GM18870 (cell line): ENCODE measurements around the gene GULP1.
A peak's percentile ranks its signal among the peaks of the same experiment; 100 is the strongest.

Experiments used
- ATAC-seq: cut with Tn5 transposase; IDR thresholded peaks from one replicate; pipeline ENCODE4 v1.9.1; 2021; ENCODE audit warnings: moderate library complexity; ENCODE audit not compliant: unreplicated experiment

GULP1 gene

DNA sequence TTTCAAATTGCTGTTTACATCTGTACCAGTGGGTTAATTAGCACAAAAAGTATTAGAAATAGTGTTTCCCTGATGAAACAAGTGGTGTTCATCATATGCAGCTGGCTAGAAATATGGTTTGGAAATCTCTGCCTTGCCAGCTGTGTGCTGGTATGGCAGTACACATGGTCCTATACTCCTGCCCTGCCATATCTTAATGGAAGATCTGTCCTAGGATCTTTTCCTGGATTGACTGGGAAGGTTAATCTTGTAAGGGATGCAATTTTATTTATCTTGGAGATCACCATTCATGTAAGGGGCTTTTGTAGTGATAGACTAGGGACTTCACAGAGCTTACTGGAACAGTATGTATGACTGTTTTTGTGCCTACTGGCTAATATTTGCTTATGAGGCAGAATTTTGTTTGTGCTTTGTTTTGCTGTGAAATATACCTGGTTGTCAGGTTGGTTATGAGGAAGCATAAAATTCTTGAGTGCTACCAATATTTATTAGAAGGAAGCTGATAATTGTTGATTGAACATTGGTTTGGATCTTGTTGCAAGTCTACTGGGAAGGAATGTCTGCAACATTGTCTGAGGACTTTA is 73.5 kb downstream of the GULP1 start:
- no peak for ATAC-seq

DNA sequence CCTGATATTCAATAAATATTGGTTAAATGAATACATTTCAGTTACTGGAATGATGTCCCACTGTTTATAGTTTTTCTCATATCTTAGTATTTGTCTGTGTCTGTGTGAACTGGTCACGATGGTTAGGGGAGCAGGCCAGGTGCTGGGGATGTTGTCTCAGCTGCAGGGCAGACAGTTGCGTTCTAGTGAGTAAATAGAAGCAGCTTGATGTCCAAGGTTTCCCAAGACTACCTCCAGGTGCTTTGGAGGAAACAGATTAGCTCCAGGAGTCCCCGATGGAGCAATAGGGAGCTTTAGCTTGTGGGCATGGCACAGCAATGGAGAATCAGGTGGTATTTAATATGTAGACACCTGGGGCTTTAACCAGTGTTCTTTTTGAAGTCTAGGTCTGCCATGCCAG is 75.5 kb downstream of the GULP1 start:
- no peak for ATAC-seq

DNA sequence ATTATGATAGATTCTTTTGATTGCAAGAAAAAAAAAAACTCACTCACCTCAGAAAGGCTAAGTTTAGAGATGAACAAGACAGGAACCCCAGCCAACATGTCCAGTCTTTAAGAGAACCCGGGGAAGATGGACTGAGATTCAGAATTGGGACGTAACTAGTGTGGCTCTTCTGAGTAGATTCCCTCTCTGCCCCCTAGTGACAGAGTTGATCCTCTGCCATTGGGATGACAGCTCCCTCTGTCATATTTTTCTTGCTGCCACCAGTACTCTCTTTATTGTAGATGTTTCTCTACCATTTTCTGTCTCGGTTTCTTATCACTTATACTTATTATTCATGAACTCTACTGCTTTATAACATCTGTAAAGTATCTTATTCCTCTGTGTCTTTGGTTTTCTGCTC is 77.7 kb downstream of the GULP1 start:
- peak; percentile 91 for ATAC-seq

DNA sequence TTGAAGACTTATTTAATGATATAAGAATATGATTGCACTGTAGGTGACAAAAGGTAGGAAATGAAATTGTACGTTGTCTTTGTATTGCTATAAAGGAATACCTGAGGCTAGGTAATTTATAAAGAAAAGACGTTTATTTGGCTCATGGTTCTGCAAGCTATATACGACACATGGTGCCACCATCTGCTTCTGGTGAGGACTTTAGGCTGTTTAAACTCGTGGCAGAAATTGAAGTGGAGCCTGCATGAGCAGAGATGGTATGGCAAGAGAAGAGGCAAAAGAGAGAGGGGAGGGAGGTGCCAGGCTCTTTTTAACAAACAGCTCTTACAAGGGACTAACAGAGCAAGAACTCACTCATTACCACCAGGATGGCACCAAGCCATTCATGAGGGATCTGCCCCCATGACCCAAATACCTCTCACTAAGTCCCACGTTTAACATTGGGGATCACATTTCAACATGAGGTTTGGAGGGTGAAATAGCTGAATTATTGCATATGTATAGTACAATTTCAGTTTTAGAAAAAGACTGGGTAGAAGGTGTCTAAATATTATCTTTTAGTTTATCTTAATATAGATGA is 86.8 kb downstream of the GULP1 start:
- ATAC-seq: no peak

DNA sequence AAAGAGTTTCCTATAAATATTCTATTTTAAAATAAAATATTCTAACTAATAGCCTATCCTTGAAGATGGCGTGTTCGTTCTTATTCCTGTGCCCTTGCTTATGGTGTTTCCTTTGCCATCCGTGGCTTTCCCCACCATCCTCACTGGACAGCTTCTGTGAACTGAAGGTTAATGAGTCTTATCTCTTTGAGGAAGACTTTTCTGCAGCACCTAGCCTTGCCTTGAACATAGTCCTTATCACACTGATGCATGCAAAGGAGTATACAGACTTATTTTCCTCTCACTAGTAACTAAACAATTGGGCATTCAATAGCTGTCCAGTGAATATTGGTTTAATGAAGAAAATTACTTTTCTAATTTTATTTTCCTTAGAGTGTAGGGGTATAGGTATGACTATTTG is 88.1 kb downstream of the GULP1 start:
- ATAC-seq: no peak

DNA sequence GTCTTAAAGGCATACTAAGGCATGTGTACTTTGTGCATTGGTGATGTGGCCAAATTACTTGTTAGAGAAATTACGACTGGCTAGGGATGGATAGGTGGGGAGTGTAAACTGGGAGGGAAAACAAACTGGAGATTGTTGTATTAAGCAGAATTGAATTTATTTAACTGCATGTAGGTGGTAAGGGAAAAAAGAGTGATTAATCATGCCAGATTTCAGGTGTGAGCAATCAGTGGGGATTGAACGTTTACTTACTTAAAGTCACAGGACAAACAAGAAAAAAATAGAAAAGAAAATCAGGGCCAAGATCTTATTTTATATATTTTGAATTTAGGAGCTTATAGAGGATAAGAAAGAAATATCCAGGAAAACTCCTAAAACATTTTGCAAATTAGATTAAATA is 88.6 kb downstream of the GULP1 start:
- no peak for ATAC-seq

DNA sequence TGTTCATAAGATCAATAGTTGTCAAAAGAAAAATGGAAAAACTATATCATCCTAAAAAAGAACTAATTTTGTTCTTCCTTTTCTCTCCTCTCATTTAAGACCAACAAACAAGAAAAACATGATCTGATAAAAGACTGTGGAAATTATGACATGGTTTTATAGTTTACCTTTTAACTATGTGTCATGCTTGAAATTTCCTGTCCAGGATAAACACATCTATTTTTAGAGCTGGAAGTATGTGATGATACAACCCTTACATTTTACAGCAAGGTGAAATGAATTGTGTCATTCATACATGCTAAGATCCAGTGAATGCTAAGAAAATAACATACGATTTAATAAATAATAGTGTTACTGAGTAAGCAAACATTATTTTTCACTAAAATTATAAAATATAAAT is 89.9 kb downstream of the GULP1 start:
- no peak for ATAC-seq

DNA sequence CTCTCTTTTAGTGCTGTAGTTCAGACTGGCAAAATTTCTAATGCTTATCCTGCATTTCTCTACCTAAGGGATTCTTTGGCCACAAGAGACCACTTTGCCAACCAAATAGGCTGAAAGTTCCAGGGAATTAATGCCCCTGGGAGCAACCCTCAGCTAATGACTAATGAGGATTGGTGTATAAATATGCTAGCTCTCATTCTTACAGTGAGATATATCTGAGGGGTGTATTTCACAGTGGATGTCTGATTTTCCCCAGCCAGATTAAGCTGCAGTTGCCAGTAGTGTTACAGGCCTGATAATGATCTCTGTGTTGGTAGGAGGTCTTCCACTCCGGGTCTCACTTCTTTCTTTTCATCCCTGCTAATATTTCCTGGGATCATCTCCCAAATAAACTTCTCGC is 90.4 kb downstream of the GULP1 start:
- no peak for ATAC-seq

DNA sequence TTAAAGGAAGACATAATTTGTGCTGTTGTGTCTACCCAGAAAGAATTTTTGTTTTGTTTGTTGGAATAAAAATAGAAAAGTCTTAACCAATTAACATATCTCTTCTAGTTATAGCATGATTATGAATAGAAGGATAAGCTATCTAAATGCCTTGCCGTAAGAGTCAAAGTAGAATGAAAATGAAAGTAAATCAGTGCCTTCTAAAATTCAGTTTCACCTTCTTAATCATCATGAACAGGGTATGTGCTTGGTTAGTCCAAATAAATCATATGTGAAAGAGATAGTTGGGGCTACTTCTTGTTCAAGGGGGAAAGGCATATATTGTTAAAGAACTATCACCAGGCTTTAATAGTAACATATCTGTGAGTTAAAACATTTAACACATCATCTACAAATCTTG is 91.5 kb downstream of the GULP1 start:
- ATAC-seq: no peak

DNA sequence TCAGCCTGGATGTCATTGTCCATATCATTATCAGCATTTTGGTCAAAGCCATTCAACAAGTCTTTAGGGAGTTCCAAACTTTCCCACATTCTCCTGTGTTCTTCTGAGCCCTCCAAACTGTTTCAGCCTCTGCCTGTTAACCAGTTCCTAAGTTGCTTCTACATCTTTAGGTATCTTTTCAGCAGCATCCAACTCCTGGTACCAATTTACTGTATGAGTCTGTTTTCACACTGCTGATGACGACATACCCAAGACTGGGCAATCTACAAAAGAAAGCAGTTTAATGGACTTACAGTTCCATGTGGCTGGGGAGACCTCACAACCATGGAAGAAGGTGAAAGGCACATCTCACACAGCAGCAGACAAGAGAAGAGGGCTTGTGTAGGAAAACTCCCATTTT is 94.2 kb downstream of the GULP1 start:
- no peak for ATAC-seq

DNA sequence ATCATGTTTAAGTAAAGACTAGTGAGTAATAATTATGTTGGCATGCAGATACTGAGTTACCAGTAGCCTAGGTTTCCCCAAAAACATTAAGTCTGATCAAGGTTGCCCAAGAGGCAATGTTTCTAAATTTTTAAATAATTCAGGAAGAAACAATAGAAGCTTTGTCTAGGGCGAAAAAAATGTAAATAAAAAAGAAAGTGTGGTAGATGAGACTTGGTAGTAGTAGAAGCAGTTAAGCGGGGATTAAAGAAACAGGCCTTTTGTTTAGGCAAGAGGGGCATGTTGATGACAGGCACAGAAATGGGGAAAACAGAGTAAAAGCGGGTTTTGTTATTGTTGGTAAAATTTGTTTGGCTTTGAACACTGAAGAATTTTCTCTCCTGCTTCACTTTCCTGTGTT is 97.2 kb downstream of the GULP1 start:
- ATAC-seq: no peak

DNA sequence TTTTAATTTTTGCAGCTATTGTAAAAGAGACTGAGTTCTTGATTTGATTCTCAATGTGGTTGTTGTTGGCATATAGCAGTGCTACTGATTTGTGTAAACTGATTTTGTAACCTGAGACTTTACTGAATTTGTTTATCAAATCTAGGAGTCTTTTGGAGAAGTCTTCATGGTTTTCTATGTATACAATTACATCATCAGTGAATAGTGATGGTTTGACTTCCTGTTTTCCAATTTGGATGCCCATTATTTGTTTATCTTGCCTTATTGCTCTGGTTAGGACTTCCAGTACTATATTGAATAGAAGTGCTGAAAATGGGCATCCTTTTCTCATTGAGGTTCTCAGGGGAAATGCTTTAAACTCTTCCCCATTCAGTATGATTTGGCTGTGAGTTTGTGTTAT is 99.7 kb downstream of the GULP1 start:
- no peak for ATAC-seq

DNA sequence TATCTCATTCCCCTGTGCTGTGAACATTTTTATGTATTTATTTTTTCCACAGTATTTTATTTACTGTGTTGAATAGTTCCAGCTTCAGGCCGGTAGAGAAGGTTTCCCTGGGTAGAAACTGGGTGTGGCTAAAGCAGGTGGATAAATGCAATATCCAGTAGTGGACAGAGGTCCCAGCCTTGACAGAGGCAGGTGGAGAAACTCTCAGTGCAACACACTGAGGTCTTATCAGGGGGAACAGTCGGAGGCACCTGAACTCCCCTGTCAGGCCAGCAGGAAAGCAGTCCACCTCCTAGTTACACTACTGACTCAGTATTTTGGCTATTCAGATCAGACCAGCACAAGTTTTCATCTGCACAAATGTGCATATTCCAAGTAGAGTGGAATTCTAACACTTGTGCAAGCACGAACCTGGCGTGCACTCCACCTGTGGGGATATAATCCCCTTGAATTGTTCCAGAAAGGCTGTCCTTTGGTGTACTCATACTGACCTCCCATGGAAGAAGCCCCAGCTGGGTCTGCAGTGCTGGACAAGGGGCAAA is 103.3 kb downstream of the GULP1 start:
- ATAC-seq: no peak

DNA sequence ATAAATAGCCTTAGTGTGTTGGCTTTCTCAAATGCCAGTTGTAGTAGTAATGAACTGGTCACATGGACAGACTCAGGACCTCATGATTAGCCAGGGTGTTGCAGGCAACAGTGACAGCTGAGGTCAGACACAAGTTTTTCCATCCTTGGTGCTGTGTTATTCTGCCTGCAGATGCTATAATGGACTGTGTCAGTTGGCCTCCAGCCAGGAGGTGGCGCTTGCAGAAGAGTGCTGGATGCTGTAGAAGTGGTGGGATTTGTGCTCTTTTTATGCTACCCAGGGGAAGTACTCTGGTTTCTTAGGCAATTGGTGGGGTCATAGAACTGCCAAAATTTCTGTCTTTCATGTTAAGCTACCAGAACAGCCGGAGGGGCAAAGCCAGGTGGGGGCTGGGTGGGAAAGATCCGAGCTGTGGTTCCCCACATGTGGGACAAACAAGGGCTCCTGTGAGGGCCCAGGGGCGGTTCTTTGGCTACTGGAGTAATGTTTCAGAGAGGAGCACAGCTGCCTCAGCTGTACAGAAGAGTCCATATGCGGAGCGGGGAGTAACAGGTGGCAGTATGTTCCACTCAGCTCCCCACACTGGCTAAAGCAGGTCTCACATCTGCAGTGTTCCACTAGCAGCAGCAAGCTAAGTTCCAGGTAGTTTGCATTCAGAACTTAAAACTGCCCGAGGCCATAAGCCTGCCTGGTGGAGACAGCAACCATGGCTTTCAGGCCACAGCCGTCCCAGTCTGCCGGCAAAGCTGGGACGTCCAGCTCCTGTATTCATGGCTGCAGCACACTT is 104.4 kb downstream of the GULP1 start:
- no peak for ATAC-seq

DNA sequence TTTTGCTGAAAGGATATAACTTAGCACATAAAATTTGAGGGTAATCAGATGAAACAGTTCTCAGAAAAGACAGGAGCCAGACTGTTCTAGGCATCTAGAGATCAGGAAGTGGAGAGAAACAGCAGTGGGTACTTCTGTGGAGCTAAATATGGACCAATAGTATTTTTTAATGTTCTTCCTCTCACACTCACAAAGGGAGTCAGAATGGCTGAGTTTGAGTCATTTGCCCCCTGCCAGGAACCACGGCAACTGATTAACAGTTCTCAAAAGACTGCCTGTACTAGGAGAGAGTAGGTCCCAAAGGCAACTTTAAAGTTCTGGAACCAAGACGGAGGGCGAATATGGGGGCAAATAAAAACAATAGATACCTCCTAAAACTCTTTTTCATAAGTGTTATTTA is 107.5 kb downstream of the GULP1 start:
- no peak for ATAC-seq

DNA sequence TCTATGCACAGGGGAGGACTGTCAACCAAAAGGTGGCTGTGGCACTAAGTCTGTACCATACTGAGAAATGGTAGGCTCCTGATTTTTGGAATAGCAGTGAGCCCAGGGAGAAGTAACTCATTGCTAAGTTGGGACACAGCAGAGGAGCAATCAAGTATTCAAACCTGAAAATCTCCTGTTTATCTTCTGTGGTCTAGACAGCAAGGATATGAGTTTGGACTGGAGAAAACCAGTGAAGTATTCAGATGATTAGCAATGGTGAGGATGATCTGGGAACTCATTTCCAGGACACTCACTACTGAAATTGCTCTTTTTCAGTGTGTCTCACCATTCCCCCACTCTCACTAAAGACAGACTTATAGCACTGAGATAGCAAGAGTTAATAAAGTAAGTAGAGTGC is 112.0 kb downstream of the GULP1 start:
- no peak for ATAC-seq

DNA sequence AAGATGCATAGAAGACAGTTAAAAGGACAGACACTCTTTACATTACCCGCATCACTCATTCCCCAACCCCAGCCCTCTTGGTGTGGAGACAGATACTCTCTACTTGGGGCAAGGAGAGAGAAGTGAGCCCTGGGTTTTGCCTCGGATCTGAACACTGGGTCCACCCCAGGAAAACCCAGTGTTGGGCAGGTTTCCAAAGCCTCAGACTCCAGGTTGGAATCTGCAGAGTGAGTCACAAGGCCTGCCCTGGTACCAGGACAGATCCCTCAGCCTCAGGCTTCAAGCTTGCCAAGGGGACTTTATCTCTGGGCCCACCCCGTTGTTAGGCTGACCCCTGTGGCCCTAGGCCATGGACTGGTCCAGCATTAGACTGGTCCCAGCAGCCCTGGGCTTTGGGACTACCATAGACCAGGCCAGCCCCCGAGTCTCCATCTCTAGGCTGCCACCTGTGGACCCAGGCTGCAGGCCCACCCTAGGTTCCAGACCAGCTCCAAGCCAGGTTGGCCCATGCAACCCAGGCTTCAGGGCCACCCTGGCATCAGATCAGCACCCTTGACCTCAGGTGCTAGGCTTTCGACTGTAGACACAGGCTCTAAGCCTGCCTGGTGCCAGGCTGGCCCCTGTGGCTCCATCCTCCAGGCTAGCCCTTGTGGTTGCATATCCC is 112.8 kb downstream of the GULP1 start:
- no peak for ATAC-seq

DNA sequence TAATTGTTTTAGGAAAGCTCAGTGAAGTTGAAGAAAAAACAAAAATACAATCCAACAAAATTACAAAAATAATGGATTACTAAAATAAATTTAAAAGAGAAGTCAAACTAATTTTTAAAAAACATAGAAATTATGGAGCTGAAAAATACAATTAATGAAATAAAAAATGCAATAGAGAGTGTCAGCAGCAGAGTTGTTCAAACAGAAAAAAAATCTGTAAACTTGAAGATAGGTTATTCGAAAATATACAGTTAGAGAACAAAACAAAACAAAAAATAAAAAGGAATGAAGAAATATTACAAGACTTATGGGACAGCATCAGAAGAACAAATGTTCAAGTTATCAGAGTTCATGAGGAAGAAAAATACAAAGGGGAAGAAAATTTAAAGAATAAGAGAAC is 114.7 kb downstream of the GULP1 start:
- no peak for ATAC-seq

DNA sequence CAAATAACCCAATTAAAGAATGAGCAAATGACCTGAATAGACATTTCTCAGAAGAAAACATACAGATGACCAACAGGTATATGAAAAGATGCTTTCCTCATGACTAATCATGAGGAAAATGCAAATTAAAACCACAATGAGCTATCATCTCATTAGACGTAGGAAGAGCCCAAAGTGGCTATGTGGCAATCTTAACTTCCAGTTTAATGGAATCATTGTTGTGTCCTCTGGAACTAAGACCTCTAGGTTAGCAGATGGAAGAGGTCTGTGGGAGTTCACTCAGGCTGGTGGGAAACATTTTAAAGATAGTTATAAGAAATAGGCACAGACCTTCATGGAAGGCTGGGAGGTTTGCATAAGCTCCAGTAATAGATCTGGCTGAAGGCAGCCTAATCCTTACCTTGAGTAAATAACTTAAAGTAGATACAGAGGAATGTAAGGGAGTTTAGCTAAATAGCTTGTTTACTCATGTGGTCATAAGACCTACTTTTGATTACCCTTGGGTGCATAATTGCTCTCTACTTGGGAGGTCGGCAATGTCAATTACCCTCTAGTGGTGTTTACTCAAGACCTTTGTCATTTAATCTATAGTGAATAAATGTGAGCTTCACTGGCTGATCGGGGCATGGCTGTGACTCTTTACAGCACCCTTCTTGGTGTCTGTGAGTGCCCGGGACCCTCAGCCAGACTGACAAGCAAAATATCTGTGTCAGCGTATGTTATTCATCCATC is 119.0 kb downstream of the GULP1 start:
- ATAC-seq: no peak

DNA sequence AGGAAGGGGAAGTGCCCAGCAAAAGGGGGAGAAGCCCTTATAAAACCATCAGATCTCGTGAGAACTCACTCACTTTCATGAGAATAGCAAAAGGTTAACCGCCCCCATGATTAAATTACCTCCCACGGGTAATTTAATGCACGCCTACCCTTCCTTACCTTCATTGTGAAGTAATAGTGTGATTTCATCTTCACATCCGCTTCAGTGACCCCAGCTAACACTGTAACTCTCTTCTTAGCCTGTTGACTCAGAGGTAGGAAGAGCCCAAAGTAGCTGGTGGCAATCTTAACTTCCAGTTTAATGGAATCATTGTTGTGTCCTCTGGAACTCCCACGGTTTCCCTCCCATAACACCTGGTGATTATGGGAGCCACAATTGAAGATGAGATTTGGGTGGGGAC is 120.5 kb downstream of the GULP1 start:
- ATAC-seq: no peak

DNA sequence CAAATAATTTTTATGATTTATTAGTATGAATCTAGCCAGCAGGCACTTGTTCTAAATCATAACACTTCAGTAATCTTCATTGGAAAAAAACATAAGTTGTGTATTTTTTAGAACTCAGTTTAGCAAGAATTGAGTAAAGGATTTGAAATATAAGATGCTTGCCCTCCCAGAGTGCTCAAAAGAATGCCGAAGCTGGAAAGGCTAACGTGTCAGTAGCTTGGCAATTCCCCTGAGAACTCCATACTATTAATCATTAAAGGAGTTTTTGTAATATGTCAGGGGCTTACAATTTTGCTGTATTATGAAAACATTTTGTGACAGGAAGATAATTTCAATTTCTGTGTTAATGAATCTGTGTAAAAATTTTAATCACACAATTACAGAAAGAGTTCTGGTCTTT is 122.7 kb downstream of the GULP1 start:
- no peak for ATAC-seq
